Peyer's patch (tissue), 4 donors: ENCODE measurements around the gene OTUD5.

Experiments
- CTCF ChIP-seq, 6 experiments: fragments of 450-650 bp in 4 of 6; fragments of 200-600 bp in 2 of 6; sonication (generic) in 1 of 6; IDR thresholded peaks; one replicate each; pipeline ENCODE4 v1.5.1; 2017 to 2019; ENCODE audit warnings: antibody characterized with exemption in 6 of 6, mild to moderate bottlenecking in 3 of 6, moderate library complexity in 1 of 6
- POLR2A ChIP-seq, 2 donors: fragments of 450-650 bp; IDR thresholded peaks; one replicate each; pipeline ENCODE4 v1.5.1; 2017; ENCODE audit warnings: antibody characterized with exemption in 2 of 2, mild to moderate bottlenecking in 2 of 2, moderate library complexity in 2 of 2

GRCh38 chrX:48902135-48902534 lies 55.3 kb downstream of the OTUD5 start:
- no peak for TF ChIP-seq POLR2A (IDR thresholded peaks at IDR 0.05)
- TF ChIP-seq CTCF (IDR thresholded peaks at IDR 0.05): no peak
